Transverse colon (tissue), 4 donors: ENCODE measurements around the gene LRRC45. TPM values are rescaled to one million over a fixed set of nuclear protein-coding genes. Genes with fewer than 3 reads are reported as not detected.
A peak's percentile ranks its signal among the peaks of the same experiment; 100 is the strongest.

ENCODE experiments used
- DNase-seq: peaks from one replicate; pipeline ENCODE4 v3.0.0-alpha.2; 2019
- H3K27ac ChIP-seq, 4 donors: fragments of 200-600 bp; sonication (generic); 2 replicates each; pipeline ENCODE4 v1.5.1; 2016 to 2018; ENCODE audit warnings: inconsistent platforms in 4 of 4
- H3K27me3 ChIP-seq: fragments of 200-600 bp; sonication (generic); 2 replicates; pipeline ENCODE4 v1.5.1; 2017; ENCODE audit warnings: inconsistent platforms
- H3K36me3 ChIP-seq, 4 donors: fragments of 200-600 bp; sonication (generic); 2 replicates each; pipeline ENCODE4 v1.5.1; 2017 to 2019; ENCODE audit warnings: inconsistent platforms in 4 of 4
- H3K4me1 ChIP-seq, 4 donors: fragments of 200-600 bp; sonication (generic); 2 replicates each; pipeline ENCODE4 v1.5.1; 2017 to 2020; ENCODE audit warnings: inconsistent platforms in 4 of 4
- H3K4me3 ChIP-seq, 4 donors: fragments of 200-600 bp; sonication (generic); 1 replicate in 1 of 4; 2 replicates in 3 of 4; pipeline versions ENCODE4 v1.5.1 to v1.6.1; 2017 to 2019; ENCODE audit warnings: inconsistent platforms in 4 of 4
- H3K9me3 ChIP-seq, 2 donors: fragments of 200-600 bp; sonication (generic); 2 replicates each; pipeline ENCODE4 v1.5.1; 2017 to 2019; ENCODE audit warnings: inconsistent platforms in 2 of 2
- CTCF ChIP-seq, 5 experiments: fragments of 200-600 bp in 3 of 5; fragments of 450-650 bp in 2 of 5; sonication (generic) in 3 of 5; IDR thresholded peaks; 1 replicate in 2 of 5; 2 replicates in 3 of 5; pipeline ENCODE4 v1.5.1; 2016 to 2017; ENCODE audit warnings: antibody characterized with exemption in 5 of 5, inconsistent platforms in 3 of 5, mild to moderate bottlenecking in 2 of 5, moderate library complexity in 1 of 5
- EP300 ChIP-seq: sonication (generic); formaldehyde crosslinking; IDR thresholded peaks from one replicate; pipeline ENCODE4 v1.6.1; 2017; ENCODE audit warnings: antibody characterized with exemption, low read depth
- POLR2A ChIP-seq: fragments of 450-650 bp; IDR thresholded peaks from one replicate; pipeline ENCODE4 v1.6.1; 2016; ENCODE audit warnings: antibody characterized with exemption, mild to moderate bottlenecking, moderate library complexity
- POLR2AphosphoS5 ChIP-seq, 3 donors: sonication (generic); formaldehyde crosslinking; IDR thresholded peaks; one replicate each; pipeline ENCODE4 v1.6.1; 2016; ENCODE audit warnings: antibody characterized with exemption in 3 of 3
- WGBS, 2 donors: methylation state at CpG; one replicate each; pipeline ENCODE4 v1.1.5; 2018; ENCODE audit warnings: low coverage in 1 of 2; 5-methylcytosine and 5-hydroxymethylcytosine counted together
- in situ Hi-C, 4 donors: fragments of 200-750 bp; cut with MboI; loops; one replicate each; pipeline versions ENCODE4 v1.15.0 to v1.15.1; 2017; ENCODE audit warnings: low sequenced_read_pairs in 3 of 4, low pct_ligation_motif_present in 1 of 4, low pct_unique_long_range_greater_than_20kb in 1 of 4
- intact Hi-C: fragments of 100-400 bp; cut with DNase I; formaldehyde crosslinking; loops from one replicate; pipeline ENCODE4 v1.15.1; 2023; ENCODE audit warnings: low total_unique reads
- total RNA-seq, 4 donors: library from RNA; depleted of rRNA; stranded (reverse); fragments of >200 nt; gene quantifications; one replicate each; pipeline ENCODE4 v1.1.0, GENCODE V29; 2016

Gene LRRC45
- total RNA-seq, 4 donors from 2014 or later, result 12.7 to 40.6 (median 23.5) TPM

DNA sequence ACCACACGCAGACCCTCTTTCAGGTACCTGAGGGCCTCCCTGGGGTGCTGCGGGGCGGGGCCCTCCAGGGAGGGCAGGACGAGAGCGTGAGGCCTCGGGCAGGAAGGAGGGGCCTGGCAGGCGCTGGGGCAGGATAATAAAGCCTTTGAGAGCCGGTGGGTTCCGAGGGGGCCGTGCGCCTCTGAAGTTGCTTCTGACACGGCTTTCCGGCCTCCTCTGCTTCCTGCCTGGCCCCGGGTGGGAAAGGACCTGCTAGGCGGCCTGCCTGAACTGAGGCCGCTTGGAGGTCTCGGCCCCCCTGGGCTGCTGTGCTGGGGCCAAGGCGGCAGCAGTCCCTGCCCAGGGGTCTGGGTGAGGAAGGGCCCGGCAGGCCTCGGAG is 10.9 kb upstream of the LRRC45 start:
- DNase-seq, result no peak
- Histone ChIP-seq H3K4me3 (no peak overlapping the region), H3K27me3 (no peaks in the 10 kb centered on the region), H3K9me3 (no peaks in the 10 kb centered on the region), H3K36me3 (no peaks in the 10 kb centered on the region), H3K27ac (peak overlapping the region; percentile 60 to 81 (median 66)), H3K4me1 (no peaks in the 10 kb centered on the region)
- 76% methylated on average over 14 of the region's 20 CpGs; no CpG with 5 or more reads in 1 of the 2 donors for WGBS, 2 donors
- intact Hi-C loops (no loop called here), in situ Hi-C loops (no loop called here)
- TF ChIP-seq POLR2A (no peak), CTCF (IDR thresholded peaks at IDR 0.05) (no peak), POLR2AphosphoS5 (IDR thresholded peaks at IDR 0.05) (no peak), EP300 (no peak)

- H3K9me3 ChIP-seq, result no peaks in the 10 kb centered on the region
- peak overlapping the region; percentile 60 to 81 (median 66) for H3K27ac ChIP-seq
- no peak overlapping the region for H3K4me3 ChIP-seq
- H3K4me1 ChIP-seq, result no peaks in the 10 kb centered on the region
- intact Hi-C loops (no loop called here), in situ Hi-C loops (no loop called here)
- DNase-seq, result no peak
- no peaks in the 10 kb centered on the region for H3K36me3 ChIP-seq
- 80 to 84% methylated on average over 2 to 10 of the region's 19 CpGs for WGBS, 2 donors
- TF ChIP-seq POLR2AphosphoS5 (IDR thresholded peaks at IDR 0.05) (no peak), CTCF (IDR thresholded peaks at IDR 0.05) (no peak), POLR2A (no peak), EP300 (no peak)
- no peaks in the 10 kb centered on the region for H3K27me3 ChIP-seq
Observed at GRCh38 chr17:82012640-82013295, 10.3 kb upstream of the LRRC45 start.

DNA sequence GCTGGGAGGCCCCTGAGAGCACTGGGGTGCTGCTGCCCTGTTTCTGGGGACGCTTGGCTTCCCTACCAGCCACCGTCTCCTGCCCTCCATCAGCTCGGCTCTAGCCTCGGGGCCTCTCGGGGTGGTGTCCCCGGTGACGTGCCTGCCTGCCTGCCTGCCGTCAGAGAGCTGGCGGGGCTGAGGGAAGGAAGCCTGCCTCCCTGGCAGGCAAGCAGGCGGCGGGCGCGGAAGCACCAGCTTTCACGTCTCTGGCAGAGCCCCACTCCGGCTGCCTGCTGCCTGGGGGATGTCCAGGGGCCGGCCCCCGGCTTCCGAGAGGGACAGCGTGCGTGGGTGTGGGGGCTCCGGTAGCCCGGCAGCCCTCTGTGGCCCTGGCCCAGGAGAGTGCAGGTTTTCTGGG is 9.8 kb upstream of the LRRC45 start:
- in situ Hi-C loops, result no loop called here
- WGBS, 2 donors, result 75% methylated on average over 22 of the region's 22 CpGs; no CpG with 5 or more reads in 1 of the 2 donors
- TF ChIP-seq POLR2A (no peak), EP300 (no peak), CTCF (IDR thresholded peaks at IDR 0.05) (no peak), POLR2AphosphoS5 (IDR thresholded peaks at IDR 0.05) (no peak)

GRCh38 chr17:82013772-82014321 is 9.3 kb upstream of the LRRC45 start:
- no peak for TF ChIP-seq POLR2A
- no peak for TF ChIP-seq CTCF (IDR thresholded peaks at IDR 0.05)
- no peak for TF ChIP-seq POLR2AphosphoS5 (IDR thresholded peaks at IDR 0.05)
- TF ChIP-seq EP300, result no peak
- in situ Hi-C loops, result no loop called here
- H3K27me3 ChIP-seq, result no peaks in the 10 kb centered on the region
- no peaks in the 10 kb centered on the region for H3K9me3 ChIP-seq
- no peaks in the 10 kb centered on the region for H3K36me3 ChIP-seq
- no peak for DNase-seq
- 85 to 90% methylated on average over 8 to 16 of the region's 16 CpGs for WGBS, 2 donors
- no peaks in the 10 kb centered on the region for H3K4me1 ChIP-seq
- intact Hi-C loops, result no loop called here
- peak overlapping the region; percentile 60 to 81 (median 66) for H3K27ac ChIP-seq
- H3K4me3 ChIP-seq, result no peak overlapping the region

More for the DNA sequence above, 9.8 kb upstream of the LRRC45 start:
- DNase-seq, result no peak
- H3K4me1 ChIP-seq, result no peaks in the 10 kb centered on the region
- no peaks in the 10 kb centered on the region for H3K9me3 ChIP-seq
- H3K36me3 ChIP-seq, result no peaks in the 10 kb centered on the region
- no peak overlapping the region for H3K4me3 ChIP-seq
- peak overlapping the region; percentile 60 to 81 (median 66) for H3K27ac ChIP-seq
- H3K27me3 ChIP-seq, result no peaks in the 10 kb centered on the region
- intact Hi-C loops, result no loop called here
